ENCODE data around the gene LRRC7.
"Not testable (repeated sequence)": the region's sequence is repeated elsewhere in the genome, so short reads cannot be mapped to it uniquely, and the experiment has no call there.

The LRRC7 gene

GRCh38 chr1:69962452-69962851 lies 394.7 kb downstream of the LRRC7 start:
- H3K4me1 ChIP-seq (ENCODE audit: control insufficient read depth, insufficient read depth, low read length); H3K27me3 ChIP-seq (ENCODE audit: control insufficient read depth, insufficient read depth, low read length); H3K9ac ChIP-seq (ENCODE audit: low read length); H3K36me3 ChIP-seq (ENCODE audit: control insufficient read depth, insufficient read depth, low read length); H3K4me3 ChIP-seq (ENCODE audit: low read length); H3K9me3 ChIP-seq (ENCODE audit: control insufficient read depth, low read length): not testable (repeated sequence)

GRCh38 chr1:69967245-69967766 lies 399.6 kb downstream of the LRRC7 start:
- Histone ChIP-seq H3K9ac (ENCODE audit: low read length) (no peak overlapping the region), H3K9me3 (ENCODE audit: control insufficient read depth, low read length) (no peaks in the 10 kb centered on the region), H3K36me3 (ENCODE audit: control insufficient read depth, insufficient read depth, low read length) (no peaks in the 10 kb centered on the region), H3K4me3 (ENCODE audit: low read length) (no peak overlapping the region), H3K4me1 (ENCODE audit: control insufficient read depth, insufficient read depth, low read length) (no peaks in the 10 kb centered on the region), H3K27me3 (ENCODE audit: control insufficient read depth, insufficient read depth, low read length) (no peaks in the 10 kb centered on the region)

- Histone ChIP-seq H3K36me3 (ENCODE audit: control insufficient read depth, insufficient read depth, low read length) (no peaks in the 10 kb centered on the region), H3K27me3 (ENCODE audit: control insufficient read depth, insufficient read depth, low read length) (no peaks in the 10 kb centered on the region), H3K4me1 (ENCODE audit: control insufficient read depth, insufficient read depth, low read length) (no peaks in the 10 kb centered on the region), H3K9me3 (ENCODE audit: control insufficient read depth, low read length) (no peaks in the 10 kb centered on the region), H3K9ac (ENCODE audit: low read length) (no peak overlapping the region), H3K4me3 (ENCODE audit: low read length) (no peak overlapping the region)
These were observed 409.2 kb downstream of the LRRC7 start for GRCh38 chr1:69976896-69977295.

GRCh38 chr1:69982992-69983391 lies 415.3 kb downstream of the LRRC7 start:
- Histone ChIP-seq H3K27me3 (ENCODE audit: control insufficient read depth, insufficient read depth, low read length) (no peaks in the 10 kb centered on the region), H3K36me3 (ENCODE audit: control insufficient read depth, insufficient read depth, low read length) (no peaks in the 10 kb centered on the region), H3K9ac (ENCODE audit: low read length) (no peak overlapping the region), H3K4me3 (ENCODE audit: low read length) (no peak overlapping the region), H3K4me1 (ENCODE audit: control insufficient read depth, insufficient read depth, low read length) (no peaks in the 10 kb centered on the region), H3K9me3 (ENCODE audit: control insufficient read depth, low read length) (no peaks in the 10 kb centered on the region)

- Histone ChIP-seq H3K27me3 (ENCODE audit: control insufficient read depth, insufficient read depth, low read length) (no peaks in the 10 kb centered on the region), H3K36me3 (ENCODE audit: control insufficient read depth, insufficient read depth, low read length) (no peaks in the 10 kb centered on the region), H3K4me1 (ENCODE audit: control insufficient read depth, insufficient read depth, low read length) (no peaks in the 10 kb centered on the region), H3K9ac (ENCODE audit: low read length) (no peak overlapping the region), H3K9me3 (ENCODE audit: control insufficient read depth, low read length) (no peaks in the 10 kb centered on the region), H3K4me3 (ENCODE audit: low read length) (no peak overlapping the region)
These were observed 417.7 kb downstream of the LRRC7 start for GRCh38 chr1:69985376-69985775.

GRCh38 chr1:69985901-69986439 lies 418.2 kb downstream of the LRRC7 start:
- Histone ChIP-seq H3K36me3 (ENCODE audit: control insufficient read depth, insufficient read depth, low read length) (no peaks in the 10 kb centered on the region), H3K4me1 (ENCODE audit: control insufficient read depth, insufficient read depth, low read length) (no peaks in the 10 kb centered on the region), H3K9me3 (ENCODE audit: control insufficient read depth, low read length) (no peaks in the 10 kb centered on the region), H3K27me3 (ENCODE audit: control insufficient read depth, insufficient read depth, low read length) (no peaks in the 10 kb centered on the region), H3K4me3 (ENCODE audit: low read length) (no peak overlapping the region), H3K9ac (ENCODE audit: low read length) (no peak overlapping the region)

GRCh38 chr1:69987881-69988280 lies 420.2 kb downstream of the LRRC7 start:
- Histone ChIP-seq H3K36me3 (ENCODE audit: control insufficient read depth, insufficient read depth, low read length) (no peaks in the 10 kb centered on the region), H3K4me3 (ENCODE audit: low read length) (no peak overlapping the region), H3K4me1 (ENCODE audit: control insufficient read depth, insufficient read depth, low read length) (no peaks in the 10 kb centered on the region), H3K27me3 (ENCODE audit: control insufficient read depth, insufficient read depth, low read length) (no peaks in the 10 kb centered on the region), H3K9ac (ENCODE audit: low read length) (no peak overlapping the region), H3K9me3 (ENCODE audit: control insufficient read depth, low read length) (no peaks in the 10 kb centered on the region)

- Histone ChIP-seq H3K9me3 (ENCODE audit: control insufficient read depth, low read length) (no peaks in the 10 kb centered on the region), H3K36me3 (ENCODE audit: control insufficient read depth, insufficient read depth, low read length) (no peaks in the 10 kb centered on the region), H3K9ac (ENCODE audit: low read length) (no peak overlapping the region), H3K4me1 (ENCODE audit: control insufficient read depth, insufficient read depth, low read length) (no peaks in the 10 kb centered on the region), H3K27me3 (ENCODE audit: control insufficient read depth, insufficient read depth, low read length) (no peaks in the 10 kb centered on the region), H3K4me3 (ENCODE audit: low read length) (no peak overlapping the region)
These were observed 423.9 kb downstream of the LRRC7 start for GRCh38 chr1:69991644-69992043.

- no peaks in the 10 kb centered on the region for H3K9me3 ChIP-seq (ENCODE audit: control insufficient read depth, low read length)
- H3K4me3 ChIP-seq (ENCODE audit: low read length) = no peak overlapping the region
- no peaks in the 10 kb centered on the region for H3K27me3 ChIP-seq (ENCODE audit: control insufficient read depth, insufficient read depth, low read length)
- H3K36me3 ChIP-seq (ENCODE audit: control insufficient read depth, insufficient read depth, low read length) = no peaks in the 10 kb centered on the region
- H3K9ac ChIP-seq (ENCODE audit: low read length) = no peak overlapping the region
- no peaks in the 10 kb centered on the region for H3K4me1 ChIP-seq (ENCODE audit: control insufficient read depth, insufficient read depth, low read length)
These were observed 424.9 kb downstream of the LRRC7 start for GRCh38 chr1:69992594-69992993.

- Histone ChIP-seq H3K4me3 (ENCODE audit: low read length) (no peak overlapping the region), H3K27me3 (ENCODE audit: control insufficient read depth, insufficient read depth, low read length) (no peaks in the 10 kb centered on the region), H3K9me3 (ENCODE audit: control insufficient read depth, low read length) (no peaks in the 10 kb centered on the region), H3K9ac (ENCODE audit: low read length) (no peak overlapping the region), H3K36me3 (ENCODE audit: control insufficient read depth, insufficient read depth, low read length) (no peaks in the 10 kb centered on the region), H3K4me1 (ENCODE audit: control insufficient read depth, insufficient read depth, low read length) (no peaks in the 10 kb centered on the region)
These were observed 426.1 kb downstream of the LRRC7 start for GRCh38 chr1:69993810-69994209.

GRCh38 chr1:69994241-69994640 lies 426.5 kb downstream of the LRRC7 start:
- H3K9me3 ChIP-seq (ENCODE audit: control insufficient read depth, low read length) = no peaks in the 10 kb centered on the region
- H3K27me3 ChIP-seq (ENCODE audit: control insufficient read depth, insufficient read depth, low read length) = no peaks in the 10 kb centered on the region
- H3K4me1 ChIP-seq (ENCODE audit: control insufficient read depth, insufficient read depth, low read length) = no peaks in the 10 kb centered on the region
- H3K36me3 ChIP-seq (ENCODE audit: control insufficient read depth, insufficient read depth, low read length) = no peaks in the 10 kb centered on the region
- H3K9ac ChIP-seq (ENCODE audit: low read length) = no peak overlapping the region
- H3K4me3 ChIP-seq (ENCODE audit: low read length) = no peak overlapping the region

- Histone ChIP-seq H3K9ac (ENCODE audit: low read length) (no peak overlapping the region), H3K36me3 (ENCODE audit: control insufficient read depth, insufficient read depth, low read length) (no peaks in the 10 kb centered on the region), H3K4me1 (ENCODE audit: control insufficient read depth, insufficient read depth, low read length) (no peaks in the 10 kb centered on the region), H3K27me3 (ENCODE audit: control insufficient read depth, insufficient read depth, low read length) (no peaks in the 10 kb centered on the region), H3K9me3 (ENCODE audit: control insufficient read depth, low read length) (no peaks in the 10 kb centered on the region), H3K4me3 (ENCODE audit: low read length) (no peak overlapping the region)
These were observed 431.1 kb downstream of the LRRC7 start for GRCh38 chr1:69998847-69999246.

Data from mucosa of stomach (tissue), 1 donor.